Neural cell (in vitro differentiated cells): ENCODE data around the gene NAB2.
"Not testable (repeated sequence)": the region's sequence is repeated elsewhere in the genome, so short reads cannot be mapped to it uniquely, and the experiment has no call there.

Experiments
- EZH2 ChIP-seq: fragments of 200-600, 300-800 bp; shearing (Covaris generic), sonication (generic); IDR thresholded peaks from 2 replicates; pipeline ENCODE4 v1.6.1; 2014; ENCODE audit warnings: antibody characterized with exemption, low read length, borderline replicate concordance, mild to moderate bottlenecking; ENCODE audit not compliant: insufficient read depth, poor library complexity, severe bottlenecking
- MXI1 ChIP-seq: fragments of 450-650 bp; conservative IDR thresholded peaks from 2 replicates; pipeline ENCODE4 v1.6.1; 2014; ENCODE audit warnings: antibody characterized with exemption, mild to moderate bottlenecking; ENCODE audit not compliant: poor library complexity, severe bottlenecking
- POLR2AphosphoS5 ChIP-seq: IDR thresholded peaks from 2 replicates; pipeline ENCODE4 v1.6.1; 2012
- TAF1 ChIP-seq: IDR thresholded peaks from 2 replicates; pipeline ENCODE4 v1.6.1; 2012; ENCODE audit warnings: low read depth
- TF ChIP-seq, protein P1 (sequence below): fragments of 450-650 bp; IDR thresholded peaks from 2 replicates; pipeline ENCODE4 v1.5.1; 2014; ENCODE audit warnings: antibody characterized with exemption, mild to moderate bottlenecking, moderate library complexity; ENCODE audit not compliant: poor library complexity, severe bottlenecking

DNA sequence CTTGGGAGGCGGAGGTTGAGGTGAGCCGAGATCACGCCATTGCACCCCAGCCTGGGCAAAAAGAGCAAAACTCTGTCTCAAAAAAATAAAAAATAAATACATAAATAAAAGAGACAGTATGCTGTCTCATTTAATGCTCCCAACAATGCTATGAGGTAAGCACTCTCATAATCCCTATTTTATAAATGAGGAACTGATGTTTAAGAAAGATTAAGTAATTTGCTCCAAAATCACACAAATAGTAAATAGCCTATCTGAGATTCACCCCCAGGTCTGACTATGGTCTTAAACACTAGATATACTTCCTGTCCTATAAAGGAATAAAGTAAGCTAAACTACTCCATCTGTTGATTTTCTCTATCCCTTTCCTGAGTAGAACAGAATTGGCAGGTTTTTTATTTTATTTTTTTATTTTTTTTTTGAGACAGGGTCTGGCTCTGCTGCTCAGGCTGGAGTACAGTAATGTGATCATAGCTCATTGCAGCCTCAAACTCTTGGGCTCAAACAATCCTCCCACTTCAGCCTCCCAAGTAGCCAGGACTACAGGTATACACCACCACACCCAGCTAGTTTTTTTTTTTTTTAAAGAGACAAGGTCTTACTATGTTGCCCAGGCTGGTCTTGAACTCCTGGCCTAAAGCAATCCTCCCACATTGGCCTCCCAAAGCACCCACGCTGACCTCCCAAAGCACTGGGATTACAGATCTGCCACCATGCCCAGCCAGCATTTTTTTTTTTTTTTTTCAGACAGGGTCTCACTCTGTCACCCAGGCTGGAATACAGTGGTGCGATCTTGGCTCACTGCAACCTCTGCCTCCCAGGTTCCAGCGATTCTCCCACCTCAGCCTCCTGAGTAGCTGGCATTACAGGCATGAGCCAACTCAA, 15.1 kb upstream of the NAB2 start:
- not testable (repeated sequence) for TF ChIP-seq POLR2AphosphoS5, EZH2, MXI1, TAF1
- TF ChIP-seq, protein P1, sequence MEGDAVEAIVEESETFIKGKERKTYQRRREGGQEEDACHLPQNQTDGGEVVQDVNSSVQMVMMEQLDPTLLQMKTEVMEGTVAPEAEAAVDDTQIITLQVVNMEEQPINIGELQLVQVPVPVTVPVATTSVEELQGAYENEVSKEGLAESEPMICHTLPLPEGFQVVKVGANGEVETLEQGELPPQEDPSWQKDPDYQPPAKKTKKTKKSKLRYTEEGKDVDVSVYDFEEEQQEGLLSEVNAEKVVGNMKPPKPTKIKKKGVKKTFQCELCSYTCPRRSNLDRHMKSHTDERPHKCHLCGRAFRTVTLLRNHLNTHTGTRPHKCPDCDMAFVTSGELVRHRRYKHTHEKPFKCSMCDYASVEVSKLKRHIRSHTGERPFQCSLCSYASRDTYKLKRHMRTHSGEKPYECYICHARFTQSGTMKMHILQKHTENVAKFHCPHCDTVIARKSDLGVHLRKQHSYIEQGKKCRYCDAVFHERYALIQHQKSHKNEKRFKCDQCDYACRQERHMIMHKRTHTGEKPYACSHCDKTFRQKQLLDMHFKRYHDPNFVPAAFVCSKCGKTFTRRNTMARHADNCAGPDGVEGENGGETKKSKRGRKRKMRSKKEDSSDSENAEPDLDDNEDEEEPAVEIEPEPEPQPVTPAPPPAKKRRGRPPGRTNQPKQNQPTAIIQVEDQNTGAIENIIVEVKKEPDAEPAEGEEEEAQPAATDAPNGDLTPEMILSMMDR = not testable (repeated sequence)
